ENCODE results near the gene TBC1D23. TPM values are rescaled to one million over a fixed set of nuclear protein-coding genes. Genes with fewer than 3 reads are reported as not detected.

Gene TBC1D23
- total RNA-seq, 1 experiment from 2014 or later, result 34.8 TPM

- Mint-ChIP-seq H3K36me3 (ENCODE audit: insufficient read depth, unreplicated experiment) (no peaks in the 10 kb centered on the region), H3K4me1 (ENCODE audit: insufficient read depth, unreplicated experiment) (no peaks in the 10 kb centered on the region), H3K4me3 (ENCODE audit: unreplicated experiment) (no peak overlapping the region), H3K9me3 (ENCODE audit: unreplicated experiment) (peaks cover 11% of the 10 kb centered on the region), H3K27ac (ENCODE audit: low read depth, unreplicated experiment) (no peak overlapping the region), H3K27me3 (ENCODE audit: insufficient read depth, unreplicated experiment) (peaks cover 8% of the 10 kb centered on the region)
- ChIA-PET CTCF (interaction anchor here (0.6 kb wide), 1 partner anchor 94 kb away, joined by 3 read pairs; no protein-coding TSS in a partner anchor), POLR2A (no interaction called here)
- DNase-seq (ENCODE audit: unreplicated experiment), result no peak
- TF ChIP-seq CTCF (IDR thresholded peaks at IDR 0.05; ENCODE audit: unreplicated experiment), result no peak
- intact Hi-C loops (cut with micrococcal nuclease), result no loop called here
- no TSS peak for BruUV-seq (replicated peaks)
These were observed 44.1 kb upstream of the TBC1D23 start for GRCh38 chr3:100216713-100217112.

GRCh38 chr3:100221159-100221558 lies 39.6 kb upstream of the TBC1D23 start:
- no peak for DNase-seq (ENCODE audit: unreplicated experiment)
- BruUV-seq (replicated peaks), result no TSS peak
- ChIA-PET POLR2A (no interaction called here), CTCF (interaction anchor here (0.6 kb wide), 1 partner anchor 271 kb away, joined by 5 read pairs; no protein-coding TSS in a partner anchor)
- no peaks in the 10 kb centered on the region for H3K4me1 Mint-ChIP-seq (ENCODE audit: insufficient read depth, unreplicated experiment)
- H3K9me3 Mint-ChIP-seq (ENCODE audit: unreplicated experiment), result peaks cover 11% of the 10 kb centered on the region
- H3K27ac Mint-ChIP-seq (ENCODE audit: low read depth, unreplicated experiment), result no peak overlapping the region
- no peaks in the 10 kb centered on the region for H3K27me3 Mint-ChIP-seq (ENCODE audit: insufficient read depth, unreplicated experiment)
- TF ChIP-seq CTCF (IDR thresholded peaks at IDR 0.05; ENCODE audit: unreplicated experiment), result no peak
- intact Hi-C loops (cut with micrococcal nuclease), result no loop called here
- H3K4me3 Mint-ChIP-seq (ENCODE audit: unreplicated experiment), result no peak overlapping the region
- no peaks in the 10 kb centered on the region for H3K36me3 Mint-ChIP-seq (ENCODE audit: insufficient read depth, unreplicated experiment)

GRCh38 chr3:100225193-100225592 lies 35.6 kb upstream of the TBC1D23 start:
- no peak for DNase-seq (ENCODE audit: unreplicated experiment)
- CTCF ChIA-PET, result interaction anchor here (0.9 kb wide), 1 partner anchor 157 kb away, joined by 3 read pairs; no protein-coding TSS in a partner anchor
- Mint-ChIP-seq H3K27me3 (ENCODE audit: insufficient read depth, unreplicated experiment) (no peaks in the 10 kb centered on the region), H3K4me1 (ENCODE audit: insufficient read depth, unreplicated experiment) (peaks cover 6% of the 10 kb centered on the region), H3K4me3 (ENCODE audit: unreplicated experiment) (no peak overlapping the region), H3K27ac (ENCODE audit: low read depth, unreplicated experiment) (no peak overlapping the region), H3K9me3 (ENCODE audit: unreplicated experiment) (peaks cover 6% of the 10 kb centered on the region), H3K36me3 (ENCODE audit: insufficient read depth, unreplicated experiment) (no peaks in the 10 kb centered on the region)
- no peak for TF ChIP-seq CTCF (IDR thresholded peaks at IDR 0.05; ENCODE audit: unreplicated experiment)
- POLR2A ChIA-PET, result interaction anchor here (0.8 kb wide), 1 partner anchor 35 kb away, joined by 4 read pairs; the partner anchor contains the start of gene TBC1D23
- intact Hi-C loops (cut with micrococcal nuclease), result no loop called here
- BruUV-seq (replicated peaks), result no TSS peak

DNA sequence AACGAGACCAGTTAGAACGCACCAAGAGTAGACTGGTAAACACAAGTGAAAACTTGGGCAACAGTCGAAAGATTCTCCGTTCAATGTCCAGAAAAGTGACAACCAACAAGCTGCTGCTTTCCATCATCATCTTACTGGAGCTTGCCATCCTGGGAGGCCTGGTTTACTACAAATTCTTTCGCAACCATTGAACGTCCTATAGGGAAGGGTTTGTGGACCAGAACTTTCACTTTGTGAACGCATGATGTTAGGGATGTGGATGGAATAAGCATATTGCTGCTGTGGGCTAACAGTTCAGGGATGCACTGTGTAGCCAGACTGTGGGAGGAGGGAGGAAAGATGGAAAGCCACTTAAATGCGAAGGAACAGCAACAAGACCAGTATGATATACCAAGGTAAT lies 34.9 kb upstream of the TBC1D23 start:
- no peak for TF ChIP-seq CTCF (IDR thresholded peaks at IDR 0.05; ENCODE audit: unreplicated experiment)
- Mint-ChIP-seq H3K36me3 (ENCODE audit: insufficient read depth, unreplicated experiment) (no peaks in the 10 kb centered on the region), H3K4me1 (ENCODE audit: insufficient read depth, unreplicated experiment) (peaks cover 6% of the 10 kb centered on the region), H3K27ac (ENCODE audit: low read depth, unreplicated experiment) (no peak overlapping the region), H3K9me3 (ENCODE audit: unreplicated experiment) (peaks cover 6% of the 10 kb centered on the region), H3K27me3 (ENCODE audit: insufficient read depth, unreplicated experiment) (no peaks in the 10 kb centered on the region), H3K4me3 (ENCODE audit: unreplicated experiment) (no peak overlapping the region)
- BruUV-seq (replicated peaks), result no TSS peak
- POLR2A ChIA-PET, result no interaction called here
- intact Hi-C loops (cut with micrococcal nuclease), result no loop called here
- CTCF ChIA-PET, result interaction anchor here (0.6 to 0.9 kb wide), 2 partner anchors 28 to 157 kb away, joined by 3 to 4 read pairs; no protein-coding TSS in a partner anchor
- no peak for DNase-seq (ENCODE audit: unreplicated experiment)

Measured in MCF 10A (cell line).